G401 (cell line): ENCODE measurements around the gene RASL11B. TPM values are rescaled to one million over a fixed set of nuclear protein-coding genes. Genes with fewer than 3 reads are reported as not detected.

Experiments used
- DNase-seq: peaks from one replicate; pipeline ENCODE4 v3.0.0-alpha.2; 2015; ENCODE audit warnings: low spot score
- in situ Hi-C: cut with HindIII; loops from 2 replicates; pipeline ENCODE4 v1.10.0; 2016; ENCODE audit warnings: low sequenced_read_pairs, mixed read lengths
- total RNA-seq: library from RNA; depleted of rRNA; stranded (reverse); fragments of >200 nt; shearing (Covaris generic); gene quantifications from 2 replicates; pipeline ENCODE4 v1.2.3, GENCODE V29; 2014

Gene RASL11B
- total RNA-seq, 1 experiment from 2014 or later, result not detected

DNA sequence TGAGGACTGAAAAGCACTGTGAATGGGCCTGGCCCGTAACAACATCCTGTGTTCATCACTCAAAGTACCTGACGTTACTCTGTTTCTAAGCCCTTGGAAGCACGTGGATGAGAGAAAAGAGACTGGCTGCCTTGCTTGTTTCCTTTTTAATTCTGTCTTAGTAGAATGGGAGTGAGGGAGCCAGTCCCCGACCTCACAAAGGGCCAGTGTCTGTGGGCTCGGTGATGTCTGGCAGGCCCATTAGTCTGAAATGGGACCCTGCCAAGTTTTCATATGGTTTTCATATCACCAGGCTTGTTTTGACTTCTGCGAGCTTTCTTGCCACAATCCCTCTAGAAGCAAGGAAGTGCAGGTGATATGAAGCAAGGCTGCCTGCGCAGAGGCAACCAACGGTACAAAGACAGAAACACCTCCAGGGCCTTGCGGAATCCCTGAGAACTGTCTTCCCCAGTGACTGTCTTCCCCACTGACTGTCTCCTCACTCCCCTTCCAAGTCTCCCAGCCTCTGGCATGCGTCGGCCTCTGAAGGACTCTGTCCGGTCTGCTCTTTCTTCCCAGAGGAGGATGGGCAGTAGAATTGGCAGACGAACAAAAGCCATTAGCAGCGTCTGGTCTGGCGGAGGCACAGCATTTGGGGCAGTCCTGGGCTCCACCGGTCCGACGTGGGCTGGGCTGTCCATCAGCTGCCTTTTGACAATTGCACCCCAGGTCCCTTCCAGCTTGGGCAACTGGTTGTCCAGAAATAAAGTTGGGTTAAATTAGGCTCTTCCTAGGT is 20.2 kb upstream of the RASL11B start:
- in situ Hi-C loops, result no loop called here
- DNase-seq, result peak; percentile 40

DNA sequence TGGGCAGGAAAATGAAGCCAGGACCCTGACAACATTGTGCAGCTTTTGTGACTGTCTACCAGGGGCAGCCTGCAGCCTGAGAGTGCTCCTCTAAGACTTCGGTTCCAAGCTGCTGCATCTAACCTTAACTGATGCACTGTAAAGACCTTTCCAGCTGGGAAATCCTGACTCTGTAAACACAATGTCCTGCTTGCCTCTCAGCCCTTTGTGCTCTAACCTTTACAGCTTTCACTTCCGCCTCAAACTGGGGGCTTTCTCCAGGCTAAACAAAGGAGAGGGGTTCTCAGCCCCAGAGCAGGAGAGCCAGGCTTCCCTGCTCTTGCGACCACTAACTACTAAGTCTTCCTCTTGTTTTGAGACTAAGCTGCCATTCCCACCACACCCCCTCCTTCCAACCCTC is 19.3 kb upstream of the RASL11B start:
- DNase-seq, result no peak
- in situ Hi-C loops, result no loop called here

DNA sequence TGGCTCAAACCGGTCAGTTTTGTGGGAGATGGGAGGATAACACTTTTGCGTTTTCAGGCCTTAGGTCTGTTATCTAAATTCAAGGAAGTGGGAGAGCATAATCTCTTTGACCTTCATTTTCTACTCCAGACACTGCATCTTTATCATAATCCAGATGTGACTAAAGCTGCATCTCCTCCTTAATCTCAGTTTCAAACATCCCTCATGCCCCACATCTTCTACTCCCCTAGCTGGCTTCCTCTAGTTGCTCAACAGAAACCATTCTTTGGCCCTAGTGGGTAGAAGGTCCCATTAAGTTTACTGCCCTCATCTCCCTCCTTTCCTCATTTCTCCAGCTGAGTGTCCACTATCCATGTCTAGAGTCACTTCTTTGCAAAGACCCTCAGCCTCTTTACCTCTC is 18.8 kb upstream of the RASL11B start:
- no peak for DNase-seq
- in situ Hi-C loops, result no loop called here

DNA sequence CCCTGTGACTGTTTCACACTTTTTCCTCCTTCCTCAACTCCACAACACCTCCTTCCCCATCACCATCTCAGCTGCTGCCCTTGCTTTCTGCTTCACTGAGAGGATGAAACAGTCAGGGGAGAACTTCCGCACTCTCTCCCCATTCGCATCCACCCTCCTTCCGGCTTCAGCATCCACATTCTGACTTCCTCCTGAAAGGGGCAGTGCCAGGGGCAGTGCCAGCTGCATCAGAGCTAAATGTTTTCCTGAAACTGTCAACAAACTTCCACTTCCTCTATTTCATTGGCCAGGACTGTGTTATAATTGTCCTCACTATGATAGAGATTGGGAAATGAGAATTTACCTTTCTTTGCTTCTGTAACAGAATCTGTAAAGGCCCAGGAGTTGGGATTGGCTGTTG is 18.2 kb upstream of the RASL11B start:
- no peak for DNase-seq
- in situ Hi-C loops, result no loop called here

DNA sequence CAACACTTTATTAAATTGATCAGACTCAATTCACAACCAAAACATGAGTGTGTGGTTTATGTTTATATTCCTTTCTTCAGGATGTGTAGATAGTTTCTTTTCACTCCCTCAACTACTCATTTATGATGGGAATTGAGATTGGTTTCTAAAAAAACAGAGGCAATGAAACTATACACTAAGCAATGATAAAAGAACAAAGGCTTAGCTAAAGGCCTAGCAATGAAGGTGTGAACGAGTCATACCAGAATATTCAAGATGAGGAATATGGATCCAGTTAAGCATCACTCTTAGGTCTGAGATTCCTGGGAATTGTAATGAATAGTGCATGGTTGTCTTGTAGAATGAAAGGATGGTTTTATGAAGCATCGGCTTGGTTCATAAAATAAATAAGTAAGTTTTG is 17.5 kb upstream of the RASL11B start:
- no peak for DNase-seq
- in situ Hi-C loops, result no loop called here

DNA sequence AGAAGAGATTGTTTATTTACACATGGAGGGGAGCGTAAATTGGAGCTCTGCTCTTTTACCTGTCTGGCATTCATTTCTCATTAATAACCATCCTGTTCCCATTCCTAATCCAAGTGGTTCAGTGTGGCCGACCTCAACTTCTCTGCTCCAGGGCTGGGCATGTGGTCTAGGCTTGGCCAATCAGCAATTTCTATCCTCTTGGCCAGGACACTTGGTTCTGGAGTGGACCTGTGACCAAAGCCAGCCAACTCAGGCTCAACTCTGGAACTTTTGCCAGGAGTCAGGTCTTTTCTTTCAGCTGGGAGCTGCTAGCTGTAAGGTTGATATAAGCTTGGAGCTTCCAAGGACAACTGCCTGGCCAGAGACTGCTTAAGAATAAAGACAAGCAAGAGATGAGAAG is 15.6 kb upstream of the RASL11B start:
- in situ Hi-C loops, result no loop called here
- no peak for DNase-seq

DNA sequence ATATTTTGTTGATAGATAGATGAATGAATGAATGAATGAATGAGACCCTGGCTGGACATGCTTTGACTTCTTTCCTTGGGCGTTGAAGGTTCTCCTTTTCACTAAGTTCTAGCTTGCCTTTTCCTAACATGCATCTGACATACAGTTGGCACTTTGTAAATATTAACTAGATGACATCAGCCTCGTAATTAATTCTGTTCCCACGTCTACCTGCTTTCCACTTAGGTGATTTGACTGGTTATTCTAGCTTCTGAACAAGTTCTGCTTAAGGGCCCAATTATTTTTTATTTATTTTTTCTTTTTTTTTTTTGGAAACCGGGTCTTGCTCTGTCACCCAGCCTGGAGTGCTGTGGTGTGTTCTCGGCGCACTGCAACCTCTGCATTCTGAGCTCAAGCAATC is 13.9 kb upstream of the RASL11B start:
- no peak for DNase-seq
- in situ Hi-C loops, result no loop called here

DNA sequence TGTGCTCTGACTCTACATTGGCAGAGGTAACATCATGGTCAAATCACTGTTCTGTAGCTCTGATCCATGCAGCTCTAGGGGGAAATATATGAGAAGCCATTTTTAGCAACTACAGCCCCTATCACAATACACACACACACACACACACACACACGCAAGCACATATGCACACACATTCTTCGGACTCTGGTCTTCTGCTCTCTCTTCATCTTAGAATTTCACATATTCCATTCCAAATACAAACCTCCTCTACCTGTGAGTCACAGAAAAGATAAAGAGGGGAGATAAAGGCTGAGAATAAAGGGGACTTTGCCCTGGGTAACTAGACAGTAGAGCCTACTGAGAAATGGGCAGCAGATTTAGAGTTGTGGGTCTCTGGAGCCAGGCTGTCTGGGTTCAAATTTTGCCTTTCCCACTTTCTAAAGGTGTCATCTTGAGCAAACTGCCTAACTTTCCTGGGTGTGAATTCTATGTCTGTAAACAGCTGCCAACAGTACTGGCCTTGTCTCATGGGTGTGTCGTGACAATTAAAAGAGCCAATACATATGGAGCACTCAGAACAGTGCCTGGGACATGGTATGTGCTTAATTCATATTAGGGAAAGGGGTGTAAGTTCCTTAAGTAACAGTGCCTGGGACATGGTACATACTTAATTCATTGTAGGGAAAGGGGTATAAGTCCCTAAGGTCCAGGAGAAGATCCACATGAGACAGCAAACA is 11.6 kb upstream of the RASL11B start:
- DNase-seq, result no peak
- in situ Hi-C loops, result no loop called here

DNA sequence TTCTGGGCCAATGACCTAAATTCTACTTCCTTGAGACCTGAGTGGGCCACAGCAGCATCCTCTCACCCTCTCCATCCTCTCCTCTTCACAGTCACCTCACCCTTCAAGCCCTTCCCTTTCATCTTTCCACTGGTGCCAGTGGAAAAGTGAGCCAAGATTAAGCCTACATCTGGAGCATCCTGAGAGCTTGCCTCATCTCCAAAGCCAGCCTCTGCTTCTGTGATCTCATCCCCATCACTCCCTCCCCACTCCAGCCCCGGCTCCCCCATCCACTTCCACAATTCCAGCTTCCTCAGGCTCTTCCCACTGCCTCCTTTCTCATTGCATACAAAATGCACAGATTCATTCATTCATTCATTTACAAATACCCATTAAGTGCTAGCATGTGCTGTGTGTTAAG is 10.1 kb upstream of the RASL11B start:
- in situ Hi-C loops, result no loop called here

DNA sequence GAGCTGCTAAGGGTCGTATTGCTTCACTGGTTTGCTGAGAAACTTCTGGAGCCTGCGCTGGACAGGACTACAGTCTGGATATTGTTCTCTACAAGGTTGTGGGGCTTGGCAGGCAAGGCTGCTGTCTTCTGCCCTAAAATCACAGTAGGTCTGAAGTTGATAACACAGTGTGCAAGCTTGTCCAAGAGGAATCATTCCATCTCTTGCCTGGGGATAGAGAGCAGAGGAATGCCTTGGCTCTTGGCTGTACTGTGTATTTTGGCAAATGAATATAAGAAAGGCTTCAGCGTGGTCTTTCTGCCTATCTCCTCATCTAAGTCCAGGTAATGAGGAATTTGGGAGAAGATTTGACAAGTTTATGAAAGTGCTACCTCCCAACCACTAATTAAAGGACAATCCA is 9.4 kb upstream of the RASL11B start:
- DNase-seq, result no peak
- in situ Hi-C loops, result no loop called here

More for the DNA sequence above, 10.1 kb upstream of the RASL11B start:
- DNase-seq, result no peak

DNA sequence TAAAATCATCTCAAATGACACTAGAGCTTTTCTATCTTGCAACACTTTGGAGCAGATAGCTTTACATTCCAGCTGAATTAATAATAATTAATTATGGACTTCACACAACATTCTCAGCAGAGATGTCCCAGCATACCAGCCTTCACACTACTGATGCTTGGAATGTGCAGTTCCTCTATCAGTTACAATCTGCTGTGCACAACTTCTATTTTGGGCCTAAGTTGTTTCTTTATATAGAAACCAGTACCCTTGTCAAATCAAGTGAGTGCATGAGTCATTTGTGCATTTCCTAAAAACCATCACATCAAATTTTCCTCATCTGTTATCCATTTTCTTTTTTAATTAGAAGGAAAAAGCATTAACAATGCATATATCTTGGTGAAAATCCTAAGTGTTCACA is 8.8 kb upstream of the RASL11B start:
- in situ Hi-C loops, result no loop called here
- DNase-seq, result no peak

DNA sequence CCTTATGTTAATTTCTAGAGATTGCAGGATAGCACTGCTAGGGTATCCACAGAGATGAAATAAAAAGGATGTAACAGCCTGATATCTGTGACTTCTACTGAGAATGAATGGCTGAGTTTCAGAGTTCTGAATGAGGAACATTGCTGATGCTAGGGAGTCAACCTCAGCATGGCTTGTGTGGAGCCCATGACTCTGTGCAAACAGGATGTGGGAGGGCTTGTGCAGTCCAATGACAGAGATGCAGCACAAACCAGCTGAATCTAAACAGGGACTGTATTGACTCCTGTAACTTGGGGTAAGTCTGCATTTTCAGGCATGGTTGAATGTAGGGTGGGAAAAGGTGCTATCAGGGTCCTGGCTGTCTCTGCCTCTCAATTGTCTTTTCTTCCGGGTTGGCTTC is 5.3 kb upstream of the RASL11B start:
- DNase-seq, result no peak
- in situ Hi-C loops, result no loop called here

DNA sequence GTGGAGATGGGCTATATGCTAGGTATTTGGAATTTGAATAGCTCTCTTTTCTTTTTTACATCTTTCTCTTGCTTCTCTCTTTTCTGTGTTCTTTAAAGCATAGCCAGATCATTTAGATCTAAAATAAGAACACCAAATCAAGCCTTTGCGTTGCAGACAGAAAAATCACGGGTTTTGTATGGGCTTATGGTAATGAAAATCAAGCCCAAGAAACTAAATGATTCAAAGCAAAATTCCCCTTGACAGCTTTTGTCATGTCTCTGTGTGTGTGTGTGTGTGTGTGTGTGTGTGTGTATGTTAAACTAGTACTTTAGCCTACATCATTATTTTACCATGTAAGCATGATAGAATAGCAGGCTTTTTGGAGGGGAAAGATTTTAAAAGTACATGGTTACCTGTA is 1.8 kb upstream of the RASL11B start:
- in situ Hi-C loops, result no loop called here

DNA sequence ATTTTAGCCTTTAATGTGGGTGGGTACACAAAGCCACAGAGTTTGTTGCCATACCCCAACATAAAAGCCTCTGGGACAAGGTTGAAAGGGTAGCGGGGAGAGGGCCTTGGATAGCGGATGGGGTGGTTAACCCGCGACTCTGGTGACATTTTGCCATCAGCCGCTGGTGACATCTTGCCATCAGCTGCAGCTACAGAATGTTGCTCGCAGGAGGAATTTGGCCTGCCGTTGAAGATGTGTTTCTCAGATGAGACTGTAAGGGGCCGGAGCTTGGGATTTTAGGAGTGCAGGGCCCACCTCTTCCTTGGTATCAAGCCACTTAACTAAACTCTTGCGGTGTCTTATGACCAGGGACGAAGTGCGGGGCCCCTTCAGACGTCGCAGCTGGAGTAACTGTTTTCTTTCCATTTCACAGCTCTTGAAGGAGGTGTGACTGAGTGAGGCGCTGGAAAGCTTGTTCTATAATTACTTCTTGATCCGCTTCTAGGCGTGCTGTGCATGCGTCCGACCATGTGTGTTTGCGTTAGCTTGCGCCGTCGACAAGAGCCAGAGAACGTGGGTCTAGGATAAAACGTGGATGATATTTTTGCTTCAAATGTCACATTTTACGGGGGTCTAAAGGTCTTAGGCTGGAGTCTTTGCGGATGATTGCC is 820 bp upstream of the RASL11B start:
- in situ Hi-C loops, result no loop called here
- no peak for DNase-seq

More for the DNA sequence above, 1.8 kb upstream of the RASL11B start:
- no peak for DNase-seq

DNA sequence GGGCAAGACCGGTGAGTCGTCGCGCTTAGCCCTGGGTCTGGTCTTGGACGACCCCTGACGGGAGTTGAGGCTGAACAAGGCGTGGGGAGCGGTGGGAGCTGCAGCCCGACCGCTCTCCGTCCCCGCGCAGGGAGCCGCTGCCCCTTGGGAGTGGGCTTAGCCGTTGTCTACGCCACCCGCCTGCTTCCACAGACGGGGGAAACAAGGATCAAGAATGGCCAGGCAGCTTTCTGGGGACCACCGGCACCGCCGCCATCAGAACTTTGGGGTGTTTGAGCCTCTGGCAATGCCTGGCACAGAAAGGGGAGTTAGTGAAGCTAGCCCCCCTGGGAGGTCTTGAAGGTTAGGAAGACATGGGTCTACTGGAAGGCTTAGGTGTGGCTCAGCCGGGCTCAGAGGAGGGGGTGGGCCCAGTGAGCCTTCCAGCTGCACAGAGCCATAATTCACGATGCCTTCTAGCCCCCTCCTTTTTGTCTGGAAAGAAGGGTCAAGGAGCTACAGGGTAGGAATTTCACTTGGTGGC is 583 bp downstream of the RASL11B start:
- DNase-seq, result no peak
- in situ Hi-C loops, result no loop called here

DNA sequence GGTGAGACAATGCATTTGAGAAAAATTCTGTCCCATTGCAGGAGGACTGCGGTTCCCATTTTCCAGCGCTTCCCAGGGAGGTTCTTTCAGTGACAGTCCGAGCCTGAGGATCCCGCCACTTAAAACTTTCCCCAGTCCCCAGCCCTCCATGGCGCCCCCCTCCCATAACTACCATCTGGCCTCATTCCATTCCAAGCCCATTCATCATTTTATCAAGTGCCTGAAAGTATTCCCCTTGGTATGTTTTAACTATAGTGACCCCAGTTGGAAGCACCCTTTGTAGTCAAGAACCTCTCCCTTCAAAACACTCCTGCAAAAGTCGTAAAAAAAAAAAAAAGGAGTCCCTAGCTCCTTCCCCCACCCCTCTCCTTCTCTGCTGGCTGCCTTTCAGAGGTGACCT is 1.2 kb downstream of the RASL11B start:
- no peak for DNase-seq
- in situ Hi-C loops, result no loop called here

DNA sequence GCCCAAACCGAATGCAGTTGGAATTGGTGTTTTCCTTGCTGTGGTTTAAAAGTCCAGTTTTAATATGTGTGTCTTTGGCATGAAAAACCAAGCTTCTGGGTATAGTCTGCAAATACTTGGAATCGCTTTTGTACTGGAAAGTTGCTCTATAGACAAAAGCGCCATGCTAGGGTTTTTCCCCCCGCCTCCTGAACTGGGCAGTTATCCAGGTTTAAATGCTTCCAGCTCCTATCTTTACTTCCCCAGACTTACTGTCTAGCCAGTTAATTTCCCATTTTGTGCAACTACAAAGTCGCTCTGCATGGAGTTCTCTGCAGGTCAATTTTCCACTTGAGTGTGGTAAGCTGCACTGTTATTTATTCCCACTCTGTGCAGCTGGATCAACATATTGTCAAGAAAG is 2.7 kb downstream of the RASL11B start:
- in situ Hi-C loops, result no loop called here
- DNase-seq, result peak; percentile 37

DNA sequence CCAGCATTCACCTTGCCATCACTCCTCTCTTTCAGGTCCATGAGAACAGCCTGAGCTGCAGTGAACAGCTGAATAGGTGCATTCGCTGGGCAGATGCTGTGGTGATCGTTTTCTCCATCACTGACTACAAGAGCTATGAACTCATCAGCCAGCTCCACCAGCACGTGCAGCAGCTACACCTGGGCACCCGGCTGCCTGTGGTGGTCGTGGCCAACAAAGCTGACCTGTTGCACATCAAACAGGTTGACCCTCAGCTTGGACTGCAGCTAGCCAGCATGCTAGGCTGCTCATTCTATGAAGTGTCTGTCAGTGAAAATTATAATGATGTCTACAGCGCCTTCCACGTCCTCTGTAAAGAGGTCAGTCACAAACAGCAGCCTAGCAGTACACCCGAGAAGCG is 3.2 kb downstream of the RASL11B start:
- no peak for DNase-seq
- in situ Hi-C loops, result no loop called here

DNA sequence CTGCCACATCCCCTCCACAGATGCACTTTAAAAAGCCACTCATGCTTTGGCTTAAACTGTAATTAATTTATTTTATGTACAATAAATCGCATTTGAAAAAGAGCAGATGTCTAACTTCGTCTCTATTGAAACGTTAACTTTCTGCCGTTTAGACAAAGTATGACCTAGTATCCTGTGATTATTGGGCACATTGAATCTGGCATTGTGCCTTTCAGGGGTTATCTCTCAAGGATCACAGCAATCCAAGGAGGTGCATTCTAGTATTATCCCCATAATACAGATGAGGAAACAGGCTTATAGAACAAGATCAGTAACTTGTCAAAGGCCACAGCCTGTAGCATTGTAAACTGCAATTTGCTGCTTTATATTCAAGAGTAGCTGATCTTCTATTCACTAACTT is 4.6 kb downstream of the RASL11B start:
- in situ Hi-C loops, result no loop called here
- no peak for DNase-seq

DNA sequence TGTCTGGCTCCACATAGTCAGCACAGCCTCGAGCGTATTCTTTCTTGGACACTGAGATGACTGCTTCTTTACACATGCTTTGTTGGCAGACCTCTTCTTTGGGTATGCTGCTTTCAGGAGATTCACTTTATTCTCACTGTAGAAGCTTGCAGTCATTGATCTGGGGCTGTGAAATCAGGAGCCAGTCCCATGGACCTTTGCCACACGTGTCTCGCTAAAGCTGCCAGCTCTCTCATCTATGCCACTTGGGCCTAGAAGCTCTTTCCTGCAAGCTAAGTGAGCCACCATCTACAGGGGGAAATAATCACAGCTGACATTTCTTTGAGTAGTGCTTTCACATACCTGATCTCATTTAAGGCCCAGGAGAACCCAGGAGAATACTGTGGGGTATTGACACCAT is 5.0 kb downstream of the RASL11B start:
- DNase-seq, result peak; percentile 43
- in situ Hi-C loops, result no loop called here
